Nephron progenitor cell (in vitro differentiated cells): ENCODE results near the gene MYO7A.

ENCODE experiments used
- DNase-seq: peaks from one replicate; pipeline ENCODE4 v3.0.0; 2021
- H3K27ac Mint-ChIP-seq: 2 replicates; pipeline ENCODE4 v1.8.0; 2021; ENCODE audit warnings: mild to moderate bottlenecking, moderate library complexity, mixed read lengths
- H3K27me3 Mint-ChIP-seq: 2 replicates; pipeline ENCODE4 v1.8.0; 2021; ENCODE audit warnings: mild to moderate bottlenecking, low read depth, mixed read lengths; ENCODE audit not compliant: poor library complexity
- H3K36me3 Mint-ChIP-seq: 2 replicates; pipeline ENCODE4 v1.8.0; 2021; ENCODE audit warnings: low read depth, mixed read lengths
- H3K4me1 Mint-ChIP-seq: 2 replicates; pipeline ENCODE4 v1.8.0; 2021; ENCODE audit warnings: mixed read lengths
- H3K4me3 Mint-ChIP-seq: 2 replicates; pipeline ENCODE4 v1.8.0; 2021; ENCODE audit warnings: mild to moderate bottlenecking, moderate library complexity, mixed read lengths
- H3K9me3 Mint-ChIP-seq: 2 replicates; pipeline ENCODE4 v1.8.0; 2021; ENCODE audit warnings: mild to moderate bottlenecking, moderate library complexity, mixed read lengths
- TF ChIP-seq, protein P1 (sequence below): fragments of 200-600 bp; sonication (generic); IDR thresholded peaks from 2 replicates; pipeline ENCODE4 v1.5.0; 2021; ENCODE audit warnings: antibody characterized with exemption

Gene MYO7A

DNA sequence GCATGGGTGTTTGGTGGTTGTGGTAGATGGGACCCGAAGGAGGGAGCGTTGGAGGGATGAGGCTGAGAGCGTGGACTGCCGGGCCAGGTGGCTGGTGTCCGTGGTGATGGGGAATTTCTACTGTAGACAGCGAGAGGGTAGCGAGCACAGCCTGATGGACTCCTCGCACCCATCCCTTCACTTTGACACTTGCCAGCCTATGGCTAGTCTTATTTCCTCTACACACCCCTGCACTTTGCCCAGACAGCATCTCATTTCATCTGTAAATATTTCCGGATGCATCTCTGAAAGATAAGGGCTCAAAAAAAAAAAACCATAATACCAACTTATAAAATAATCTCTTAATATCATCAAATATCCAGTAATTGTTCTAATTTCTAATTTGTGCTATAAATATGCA, 19.6 kb upstream of the MYO7A start:
- Mint-ChIP-seq H3K4me1 (peaks cover 40% of the 10 kb centered on the region), H3K9me3 (no peaks in the 10 kb centered on the region), H3K27ac (no peak overlapping the region), H3K27me3 (peaks cover 2% of the 10 kb centered on the region), H3K36me3 (no peaks in the 10 kb centered on the region), H3K4me3 (no peak overlapping the region)
- no peak for DNase-seq
- TF ChIP-seq, protein P1, sequence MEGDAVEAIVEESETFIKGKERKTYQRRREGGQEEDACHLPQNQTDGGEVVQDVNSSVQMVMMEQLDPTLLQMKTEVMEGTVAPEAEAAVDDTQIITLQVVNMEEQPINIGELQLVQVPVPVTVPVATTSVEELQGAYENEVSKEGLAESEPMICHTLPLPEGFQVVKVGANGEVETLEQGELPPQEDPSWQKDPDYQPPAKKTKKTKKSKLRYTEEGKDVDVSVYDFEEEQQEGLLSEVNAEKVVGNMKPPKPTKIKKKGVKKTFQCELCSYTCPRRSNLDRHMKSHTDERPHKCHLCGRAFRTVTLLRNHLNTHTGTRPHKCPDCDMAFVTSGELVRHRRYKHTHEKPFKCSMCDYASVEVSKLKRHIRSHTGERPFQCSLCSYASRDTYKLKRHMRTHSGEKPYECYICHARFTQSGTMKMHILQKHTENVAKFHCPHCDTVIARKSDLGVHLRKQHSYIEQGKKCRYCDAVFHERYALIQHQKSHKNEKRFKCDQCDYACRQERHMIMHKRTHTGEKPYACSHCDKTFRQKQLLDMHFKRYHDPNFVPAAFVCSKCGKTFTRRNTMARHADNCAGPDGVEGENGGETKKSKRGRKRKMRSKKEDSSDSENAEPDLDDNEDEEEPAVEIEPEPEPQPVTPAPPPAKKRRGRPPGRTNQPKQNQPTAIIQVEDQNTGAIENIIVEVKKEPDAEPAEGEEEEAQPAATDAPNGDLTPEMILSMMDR: no peak

DNA sequence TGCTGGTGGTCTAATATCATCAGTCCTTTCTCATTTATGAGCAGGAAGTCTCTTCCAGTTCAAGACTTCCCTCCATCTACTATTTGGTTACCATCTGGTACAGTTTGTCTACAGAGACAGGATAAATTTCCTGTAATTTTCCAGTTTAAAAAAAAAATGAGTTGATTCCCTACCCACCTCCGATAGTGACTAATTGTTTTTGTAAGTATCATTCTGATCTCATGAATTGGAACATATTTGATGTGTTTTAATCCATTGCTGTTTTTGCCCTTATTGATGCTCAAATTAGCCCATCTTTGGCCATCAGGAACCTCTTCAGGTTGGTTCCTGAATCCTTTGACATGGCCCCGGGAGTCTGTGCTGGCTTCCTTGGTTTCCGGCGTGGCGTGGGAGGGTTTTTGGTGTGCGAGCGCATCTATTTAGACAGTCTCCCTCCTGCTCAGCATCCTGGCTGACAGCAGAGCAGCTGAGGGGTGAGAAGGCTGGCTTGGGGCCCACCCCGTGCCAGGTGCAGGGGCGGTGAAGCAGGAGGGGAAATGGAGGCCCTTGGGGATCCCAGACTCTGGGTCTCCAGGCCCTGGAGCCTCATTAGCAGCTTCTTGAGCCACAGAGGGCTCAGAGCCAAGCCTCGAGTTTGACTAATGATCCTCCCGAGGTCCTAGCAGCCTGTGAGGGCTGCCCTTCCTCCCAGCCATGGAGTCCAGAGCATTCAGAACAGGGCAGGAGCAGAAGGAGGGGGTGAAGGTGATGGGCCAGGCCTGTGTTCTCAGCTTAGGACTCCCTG, 18.6 kb upstream of the MYO7A start:
- no peak overlapping the region for H3K27ac Mint-ChIP-seq
- H3K27me3 Mint-ChIP-seq: peaks cover 2% of the 10 kb centered on the region

DNA sequence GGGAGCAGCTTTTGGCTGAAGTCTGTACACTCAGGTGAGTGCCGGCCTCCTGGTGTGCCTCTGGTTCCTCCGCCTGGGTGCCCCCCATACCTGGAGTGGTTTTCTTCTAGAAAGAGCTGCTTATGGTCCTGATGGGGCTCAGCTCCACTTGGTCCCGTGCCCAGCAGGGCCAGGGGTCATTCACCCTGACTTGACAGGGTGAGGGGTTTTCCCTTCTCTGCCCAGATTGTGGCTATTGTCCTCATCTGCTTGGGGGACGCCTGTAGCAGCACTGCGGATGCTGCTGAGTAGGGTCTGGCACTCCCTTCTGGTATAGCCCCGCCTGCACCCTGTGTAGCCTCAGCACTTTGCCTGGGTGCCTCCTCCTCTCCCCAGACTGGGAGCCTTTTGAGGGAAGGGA, 17.2 kb upstream of the MYO7A start:
- DNase-seq: no peak
- Mint-ChIP-seq H3K27ac (no peak overlapping the region), H3K4me1 (peaks cover 38% of the 10 kb centered on the region), H3K36me3 (no peaks in the 10 kb centered on the region), H3K9me3 (no peaks in the 10 kb centered on the region), H3K27me3 (peaks cover 2% of the 10 kb centered on the region), H3K4me3 (no peak overlapping the region)
- TF ChIP-seq, protein P1: no peak

More for the DNA sequence above, 18.6 kb upstream of the MYO7A start:
- no peak for DNase-seq
- no peak overlapping the region for H3K4me3 Mint-ChIP-seq
- no peaks in the 10 kb centered on the region for H3K36me3 Mint-ChIP-seq
- H3K4me1 Mint-ChIP-seq: peaks cover 38% of the 10 kb centered on the region
- TF ChIP-seq, protein P1: no peak
- H3K9me3 Mint-ChIP-seq: no peaks in the 10 kb centered on the region

DNA sequence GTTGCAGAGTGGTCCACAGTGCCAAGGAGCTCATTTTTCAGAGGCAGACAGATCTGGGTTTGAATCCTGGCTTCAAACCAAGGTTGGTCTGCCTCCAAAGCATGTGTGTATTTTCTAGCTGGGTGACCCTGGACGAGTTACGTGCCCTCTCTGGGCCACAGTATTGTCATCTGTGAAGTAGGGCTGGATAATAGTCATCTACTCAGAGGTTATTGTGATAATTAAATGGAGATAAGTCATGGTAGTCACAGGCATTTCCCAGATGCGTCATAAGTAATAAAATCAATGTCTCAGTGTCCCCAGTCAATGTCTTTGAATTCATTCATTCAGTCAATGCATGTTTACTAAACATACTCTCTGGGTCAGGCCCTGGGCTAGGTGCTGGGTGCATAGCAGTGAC, 16.8 kb upstream of the MYO7A start:
- Mint-ChIP-seq H3K27ac (no peak overlapping the region), H3K36me3 (no peaks in the 10 kb centered on the region), H3K4me1 (peaks cover 38% of the 10 kb centered on the region), H3K4me3 (no peak overlapping the region), H3K9me3 (no peaks in the 10 kb centered on the region), H3K27me3 (peaks cover 2% of the 10 kb centered on the region)
- no peak for DNase-seq
- TF ChIP-seq, protein P1: no peak

DNA sequence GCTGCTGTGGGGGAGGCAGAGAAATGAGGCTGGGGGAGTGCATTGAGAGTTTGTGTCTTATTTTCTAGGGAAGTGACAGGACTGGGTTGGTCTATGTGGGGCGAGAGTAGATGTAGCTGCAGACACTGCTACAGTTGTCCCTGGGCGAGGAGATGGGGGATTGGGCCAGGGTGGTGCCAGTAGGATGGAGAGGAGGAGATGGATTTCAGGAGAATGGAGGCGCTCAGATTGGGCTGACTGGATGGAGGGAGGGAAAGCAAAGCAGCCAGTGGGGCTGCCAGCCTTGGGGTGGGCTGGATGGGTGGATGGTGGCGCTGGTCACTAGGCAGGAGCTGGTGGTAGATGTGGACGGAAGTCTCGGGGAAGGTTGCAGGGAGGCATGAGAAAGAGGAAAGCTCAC, 16.1 kb upstream of the MYO7A start:
- Mint-ChIP-seq H3K27me3 (peaks cover 2% of the 10 kb centered on the region), H3K9me3 (no peaks in the 10 kb centered on the region), H3K36me3 (no peaks in the 10 kb centered on the region), H3K4me1 (peaks cover 38% of the 10 kb centered on the region), H3K4me3 (no peak overlapping the region), H3K27ac (no peak overlapping the region)
- DNase-seq: no peak
- TF ChIP-seq, protein P1: no peak
